ENCODE measurements around the gene LAMC3. TPM values are rescaled to one million over a fixed set of nuclear protein-coding genes. Genes with fewer than 3 reads are reported as not detected.
"Not testable (repeated sequence)": the region's sequence is repeated elsewhere in the genome, so short reads cannot be mapped to it uniquely, and the experiment has no call there.

LAMC3 gene
- total RNA-seq, 1 donor = under 0.01 TPM

GRCh38 chr9:131025953-131026858, 17.2 kb downstream of the LAMC3 start:
- DNase-seq (ENCODE audit: low read depth in 2 of 3, low spot score in 2 of 3) = no peak

- no peak for DNase-seq (ENCODE audit: low read depth in 2 of 3, low spot score in 2 of 3)
Measured at GRCh38 chr9:131027048-131027871, 18.3 kb downstream of the LAMC3 start.

GRCh38 chr9:131027872-131028179, 18.9 kb downstream of the LAMC3 start:
- no peak for DNase-seq (ENCODE audit: low read depth in 2 of 3, low spot score in 2 of 3)

- no peak for DNase-seq (ENCODE audit: low read depth in 2 of 3, low spot score in 2 of 3)
Measured at GRCh38 chr9:131028221-131028884, 19.4 kb downstream of the LAMC3 start.

GRCh38 chr9:131028931-131029573, 20.1 kb downstream of the LAMC3 start:
- no peak for DNase-seq (ENCODE audit: low read depth in 2 of 3, low spot score in 2 of 3)

- DNase-seq (ENCODE audit: low read depth in 2 of 3, low spot score in 2 of 3) = no peak
Measured at GRCh38 chr9:131029574-131029952, 20.6 kb downstream of the LAMC3 start.

GRCh38 chr9:131030239-131031004, 21.4 kb downstream of the LAMC3 start:
- no peak for DNase-seq (ENCODE audit: low read depth in 2 of 3, low spot score in 2 of 3)

GRCh38 chr9:131031005-131031641, 22.1 kb downstream of the LAMC3 start:
- no peak for DNase-seq (ENCODE audit: low read depth in 2 of 3, low spot score in 2 of 3)

GRCh38 chr9:131031642-131032005, 22.6 kb downstream of the LAMC3 start:
- no peak for DNase-seq (ENCODE audit: low read depth in 2 of 3, low spot score in 2 of 3)

GRCh38 chr9:131032384-131032783, 23.4 kb downstream of the LAMC3 start:
- DNase-seq (ENCODE audit: low read depth in 2 of 3, low spot score in 2 of 3) = no peak

GRCh38 chr9:131033269-131034224, 24.6 kb downstream of the LAMC3 start:
- no peak for DNase-seq (ENCODE audit: low read depth in 2 of 3, low spot score in 2 of 3)

- DNase-seq (ENCODE audit: low read depth in 2 of 3, low spot score in 2 of 3) = no peak
Measured at GRCh38 chr9:131034268-131034667, 25.3 kb downstream of the LAMC3 start.

- DNase-seq (ENCODE audit: low read depth in 2 of 3, low spot score in 2 of 3) = not testable (repeated sequence)
Measured at GRCh38 chr9:131034749-131035148, 25.8 kb downstream of the LAMC3 start.

- DNase-seq (ENCODE audit: low read depth in 2 of 3, low spot score in 2 of 3) = no peak
Measured at GRCh38 chr9:131035548-131035947, 26.6 kb downstream of the LAMC3 start.

- no peak for DNase-seq (ENCODE audit: low read depth in 2 of 3, low spot score in 2 of 3)
Measured at GRCh38 chr9:131036071-131036470, 27.1 kb downstream of the LAMC3 start.

- DNase-seq (ENCODE audit: low read depth in 2 of 3, low spot score in 2 of 3) = no peak
Measured at GRCh38 chr9:131036529-131037334, 27.8 kb downstream of the LAMC3 start.

GRCh38 chr9:131037335-131038255, 28.6 kb downstream of the LAMC3 start:
- no peak for DNase-seq (ENCODE audit: low read depth in 2 of 3, low spot score in 2 of 3)
